H1 (cell line): ENCODE data around the gene ARNT2. TPM values are rescaled to one million over a fixed set of nuclear protein-coding genes. Genes with fewer than 3 reads are reported as not detected.

Source experiments
- CHD7 ChIP-seq: fragments of 300-600 bp; sonication (generic); IDR thresholded peaks from 2 replicates; pipeline ENCODE4 v1.7.1; 2012; ENCODE audit warnings: low read length, moderate library complexity, mild to moderate bottlenecking, inconsistent platforms; ENCODE audit not compliant: insufficient replicate concordance
- E2F6 ChIP-seq: IDR thresholded peaks from 2 replicates; pipeline ENCODE4 v1.6.1; 2012; ENCODE audit warnings: inconsistent platforms
- JUN ChIP-seq: IDR thresholded peaks from 2 replicates; pipeline ENCODE4 v1.6.1; 2011; ENCODE audit warnings: low read depth, mild to moderate bottlenecking, improper control_type of control experiment, low read length
- JUND ChIP-seq: IDR thresholded peaks from 2 replicates; pipeline ENCODE4 v1.6.1; 2011; ENCODE audit warnings: mild to moderate bottlenecking, improper control_type of control experiment, low read length
- NANOG ChIP-seq: IDR thresholded peaks from 2 replicates; pipeline ENCODE4 v1.6.1; 2011; ENCODE audit warnings: low read length, low read depth, mild to moderate bottlenecking, inconsistent platforms; ENCODE audit not compliant: insufficient read depth, poor library complexity, severe bottlenecking
- PHF8 ChIP-seq: fragments of 200-600 bp; sonication (generic); conservative IDR thresholded peaks from 2 replicates; pipeline ENCODE4 v1.7.1; 2012; ENCODE audit warnings: low read depth, mild to moderate bottlenecking, inconsistent platforms, low read length, moderate library complexity
- SIX5 ChIP-seq: IDR thresholded peaks from 2 replicates; pipeline ENCODE4 v1.6.1; 2011; ENCODE audit warnings: mild to moderate bottlenecking, low read depth, low read length
- polyA plus RNA-seq, 7 experiments: library from polyadenylated mRNA; depleted of rRNA in 3 of 7; stranded (reverse) in 5 of 7; unstranded in 2 of 7; fragments of >200 nt in 5 of 7; fragments of 200-250 nt in 2 of 7; gene quantifications; 1 replicate in 5 of 7; 2 replicates in 1 of 7; 4 replicates in 1 of 7; pipeline versions ENCODE4 v1.2.1 to v1.2.3, GENCODE V29; 2011 to 2013; ENCODE audit warnings: missing spikeins in 2 of 7, mixed read lengths in 2 of 7
- total RNA-seq: library from RNA; stranded (reverse); fragmentation: NEBNext Ultra II Directional; extraction: Animal tissue kit (Norgen Biotek cat#: 25700); gene quantifications from 2 replicates; pipeline ENCODE4 v1.2.1, GENCODE V29; 2021

ARNT2 gene
- total and polyA plus RNA-seq, 2 of the 8 experiments (the other 6 are each of a cell fraction or from before 2014, with no cell fraction given): 9.5 to 14.6 TPM

GRCh38 chr15:80588801-80589200 lies 184.6 kb downstream of the ARNT2 start (continued):
- no peak for TF ChIP-seq CHD7
- TF ChIP-seq JUND: no peak
- no peak for TF ChIP-seq SIX5
- no peak for TF ChIP-seq E2F6
- TF ChIP-seq PHF8: no peak
- TF ChIP-seq JUN: no peak
- no peak for TF ChIP-seq NANOG
